ENCODE results near the gene FUCA1.
"Not testable (repeated sequence)": the region's sequence is repeated elsewhere in the genome, so short reads cannot be mapped to it uniquely, and the experiment has no call there.

The FUCA1 gene

DNA sequence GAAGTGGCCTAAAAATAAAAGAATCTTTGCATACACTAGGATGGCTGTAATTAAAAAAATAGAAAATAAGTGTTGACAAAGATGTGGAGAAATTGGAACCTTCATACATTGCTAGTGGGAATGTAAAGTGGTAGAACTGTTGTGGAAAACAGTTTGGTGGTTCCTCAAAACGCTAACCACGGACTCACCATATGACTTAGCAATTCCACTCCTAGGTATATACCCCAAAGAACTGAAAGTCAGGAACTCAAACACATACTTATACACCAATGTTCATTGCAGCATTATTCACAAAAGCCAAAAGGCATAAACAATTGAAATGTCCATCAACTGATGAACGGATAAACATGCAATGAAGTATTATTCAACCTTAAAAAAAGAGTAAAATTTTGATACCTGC lies 32.1 kb downstream of the FUCA1 start:
- no peak for DNase-seq

DNA sequence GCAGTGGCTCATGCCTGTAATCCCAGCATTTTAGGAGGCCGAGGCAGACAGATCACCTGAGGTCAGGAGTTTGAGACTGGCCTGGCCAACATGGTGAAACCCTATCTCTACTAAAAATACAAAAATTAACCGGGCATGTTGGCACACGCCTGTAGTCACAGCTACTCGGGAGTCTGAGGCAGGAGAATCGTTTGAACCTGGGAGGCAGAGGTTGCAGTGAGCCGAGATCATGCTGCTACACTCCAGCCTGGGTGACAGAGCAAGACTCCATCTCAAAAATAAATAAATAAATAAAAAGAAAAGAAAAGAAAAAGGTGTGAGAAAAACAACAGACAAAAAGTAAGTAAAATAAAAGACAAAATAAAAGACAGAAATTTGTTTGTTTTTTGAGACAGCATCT lies 33.9 kb downstream of the FUCA1 start:
- DNase-seq, result not testable (repeated sequence)

DNA sequence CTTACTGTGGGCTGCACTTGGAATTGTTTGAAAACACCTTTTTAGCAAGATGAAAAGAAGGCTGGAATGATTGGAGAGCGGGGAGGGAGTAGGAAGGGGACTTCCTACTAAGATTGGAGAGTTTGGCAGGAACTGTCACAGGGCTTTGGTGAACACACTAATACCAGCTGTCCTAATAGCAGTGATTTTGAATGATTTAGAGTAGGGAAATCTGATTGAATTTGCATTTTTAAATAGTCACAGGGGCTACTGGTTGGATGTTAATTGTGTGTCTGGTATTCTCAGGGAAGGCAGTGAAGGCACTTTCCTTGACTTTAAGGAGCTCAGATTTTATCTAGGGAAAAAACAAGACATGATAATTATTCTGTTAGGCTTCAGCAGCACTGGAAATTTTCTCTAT lies 40.4 kb downstream of the FUCA1 start:
- DNase-seq, result no peak

DNA sequence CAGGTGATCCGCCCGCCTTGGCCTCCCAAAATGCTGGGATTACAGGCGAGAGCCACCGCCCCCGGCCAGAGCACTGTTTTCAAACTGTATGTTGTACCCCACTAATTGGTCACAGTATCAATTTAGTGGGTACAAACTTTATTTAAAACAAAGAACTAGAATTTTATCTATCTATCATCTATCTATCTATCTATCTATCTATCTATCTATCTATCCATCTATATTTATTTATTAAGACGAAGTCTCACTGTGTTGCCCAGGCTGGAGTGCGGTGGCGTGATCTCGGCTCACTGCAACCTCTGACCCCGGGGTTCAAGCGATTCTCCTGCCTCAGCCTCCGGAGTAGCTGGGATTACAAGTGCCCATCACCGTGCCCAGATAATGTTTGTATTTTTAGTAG lies 41.5 kb downstream of the FUCA1 start:
- not testable (repeated sequence) for DNase-seq

DNA sequence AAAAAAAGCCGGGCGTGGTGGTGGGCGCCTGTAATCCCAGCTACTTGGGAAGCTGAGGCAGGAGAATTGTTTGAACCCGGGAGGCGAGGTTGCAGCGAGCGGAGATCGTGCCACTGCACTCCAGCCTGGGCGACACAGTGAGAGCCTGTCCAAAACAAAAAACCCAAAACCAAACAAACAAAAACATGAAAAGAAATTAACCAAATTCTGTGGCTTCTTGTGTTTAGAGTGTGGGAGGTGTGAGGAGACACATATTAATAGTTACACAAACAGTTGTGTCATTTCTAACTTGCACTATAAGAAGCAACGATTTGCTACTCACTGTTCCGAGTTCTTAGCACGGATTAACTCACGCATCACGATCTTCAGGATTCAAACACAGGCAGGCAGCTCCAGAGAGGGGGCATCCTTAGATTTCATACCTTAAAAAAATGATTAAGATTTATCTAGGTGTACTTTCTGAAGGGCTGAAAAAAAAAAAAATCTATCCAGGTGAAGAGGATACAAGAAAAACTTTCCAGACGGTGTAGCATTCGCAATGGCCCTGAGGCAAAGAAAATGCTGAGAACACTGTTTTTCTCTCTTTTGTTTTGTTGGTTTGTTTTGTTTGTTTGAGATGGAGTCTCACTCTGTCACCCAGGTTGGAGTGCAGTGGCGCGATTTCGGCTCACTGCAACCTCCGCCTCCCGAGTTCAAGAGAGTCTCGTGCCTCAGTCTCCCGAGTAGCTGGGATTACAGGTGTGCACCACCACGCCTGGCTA lies 42.1 kb downstream of the FUCA1 start:
- DNase-seq, result peak; percentile 24

DNA sequence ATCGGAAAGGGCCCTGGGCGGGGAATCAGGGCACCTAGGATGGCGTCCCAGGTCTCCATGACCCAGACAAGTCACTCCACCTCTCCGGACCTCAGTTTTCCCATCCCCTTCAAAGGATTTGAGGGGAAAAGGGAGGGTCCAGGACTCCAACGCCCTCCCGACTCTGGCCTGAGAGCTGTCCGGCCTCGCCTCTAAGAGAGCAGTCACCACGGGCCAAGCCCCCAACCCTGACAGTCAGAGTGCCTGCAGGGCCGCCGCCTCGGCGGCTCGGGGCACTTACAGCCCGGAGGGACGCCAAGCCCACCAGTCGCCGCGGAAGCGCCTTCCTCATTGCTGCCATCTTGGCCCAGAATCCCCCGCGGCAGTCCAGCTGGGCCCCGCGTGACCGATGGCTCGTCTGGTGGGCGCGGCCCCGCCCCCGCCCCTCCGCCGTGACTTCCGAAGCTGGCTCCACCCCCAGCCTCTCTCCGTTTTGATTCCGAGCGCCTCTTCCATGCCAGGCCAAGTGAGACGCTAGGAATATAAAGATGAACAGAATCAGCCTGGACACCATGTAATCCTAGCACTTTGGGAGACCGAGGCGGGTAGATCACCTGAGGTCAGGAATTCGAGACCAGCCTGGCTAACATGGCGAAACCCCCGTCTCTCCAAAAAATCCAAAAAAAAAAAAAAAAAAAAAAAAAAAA lies 42.9 kb downstream of the FUCA1 start, which contains the start of gene HMGCL:
HMGCL (minus strand) TSS at position 354 of the 686 bp plus-strand sequence; CDS start at position 340, 14 bp downstream.
- DNase-seq, result peak; percentile 89

DNA sequence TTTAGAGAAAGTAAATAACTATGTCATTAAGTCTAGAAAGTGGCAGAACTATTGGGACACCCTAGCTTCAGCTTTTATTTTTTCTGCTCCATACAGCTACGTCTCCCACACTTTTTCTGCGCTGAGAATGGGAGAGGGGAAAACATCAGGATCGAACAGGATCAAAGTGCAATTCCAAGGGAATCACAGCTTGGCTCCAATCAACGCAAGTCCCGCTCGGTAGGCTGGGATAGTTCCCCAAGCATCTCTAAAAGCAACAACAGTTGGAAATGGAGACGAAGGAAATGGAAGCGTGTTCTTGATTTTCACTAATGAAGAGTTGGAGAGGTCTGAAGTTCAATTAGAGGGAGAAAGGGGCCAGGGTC lies 43.4 kb downstream of the FUCA1 start:
- no peak for DNase-seq

DNA sequence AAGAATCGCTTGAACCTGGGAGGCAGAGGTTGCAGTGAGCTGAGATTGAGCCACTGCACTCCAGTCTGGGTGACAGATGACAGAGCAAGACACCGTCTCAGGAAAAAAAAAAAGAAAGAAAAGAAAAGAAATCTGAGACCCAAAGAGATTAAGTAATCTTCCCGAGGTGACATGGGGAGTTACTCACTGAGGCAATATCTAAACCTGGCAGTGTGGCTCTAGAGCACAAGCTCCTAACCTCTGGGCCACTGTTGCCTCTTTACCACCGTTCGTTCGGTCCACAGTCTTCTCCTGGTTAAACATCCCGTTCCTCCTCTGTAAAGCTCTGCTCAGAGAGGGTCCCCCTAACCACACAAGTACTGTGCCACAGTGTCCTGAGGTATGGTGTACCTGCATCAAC lies 44.3 kb downstream of the FUCA1 start:
- no peak for DNase-seq

DNA sequence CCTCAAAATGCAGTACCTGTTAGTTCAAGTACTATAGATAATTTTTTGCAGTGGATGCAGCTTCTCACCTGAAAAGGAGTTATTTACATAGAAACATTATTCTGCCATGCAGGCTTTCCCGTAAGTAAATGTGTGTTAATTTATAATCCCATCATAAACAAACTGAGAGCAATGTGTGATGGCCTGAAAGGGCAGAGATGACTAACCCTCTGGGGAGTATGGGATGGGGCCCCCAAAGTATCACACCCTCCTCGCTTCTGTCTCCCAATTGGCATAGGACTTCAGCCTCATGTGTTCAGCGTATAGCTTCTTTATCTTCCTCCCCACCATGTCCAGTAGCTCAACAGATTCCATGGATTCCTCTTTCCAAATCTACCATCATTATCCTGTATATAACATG lies 50.5 kb downstream of the FUCA1 start:
- DNase-seq, result no peak

DNA sequence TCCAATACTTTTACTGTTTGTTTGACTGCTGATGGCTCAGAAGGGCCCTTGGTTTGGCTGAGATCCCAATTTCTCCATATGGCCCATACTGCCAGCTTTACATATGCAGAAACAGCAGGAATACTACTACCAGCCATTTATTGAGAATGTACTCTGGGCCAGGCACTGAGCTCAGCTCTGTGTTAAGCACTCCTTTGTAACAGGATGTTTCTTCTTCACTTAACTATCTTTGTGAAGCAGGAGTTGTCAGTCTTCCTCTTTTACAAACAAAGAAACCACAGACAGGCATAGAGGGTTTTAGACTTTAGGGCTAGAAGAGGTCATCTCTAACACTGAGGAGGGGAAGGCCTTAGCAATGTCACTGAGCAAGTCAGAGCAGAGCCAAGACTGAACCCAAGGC lies 51.2 kb downstream of the FUCA1 start:
- DNase-seq, result no peak

DNA sequence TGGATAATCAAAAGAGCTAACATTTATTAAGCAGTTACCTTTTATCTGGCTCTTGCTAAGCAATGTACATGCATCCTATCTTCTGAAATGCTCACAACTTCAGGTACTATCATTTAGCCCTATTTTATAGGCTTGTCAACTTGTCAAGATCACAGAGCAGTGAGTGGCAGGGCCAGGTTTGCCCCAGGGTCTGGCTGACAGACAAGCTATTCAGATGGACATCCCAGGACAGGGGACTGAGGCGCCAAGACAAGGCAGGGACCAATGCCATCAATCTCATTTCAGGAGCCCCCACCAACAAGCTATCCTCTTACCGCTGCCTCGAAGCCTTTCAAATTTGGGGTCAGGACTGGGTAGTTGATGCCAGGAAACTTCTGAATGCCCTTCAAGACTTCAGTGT lies 51.7 kb downstream of the FUCA1 start:
- DNase-seq, result no peak

DNA sequence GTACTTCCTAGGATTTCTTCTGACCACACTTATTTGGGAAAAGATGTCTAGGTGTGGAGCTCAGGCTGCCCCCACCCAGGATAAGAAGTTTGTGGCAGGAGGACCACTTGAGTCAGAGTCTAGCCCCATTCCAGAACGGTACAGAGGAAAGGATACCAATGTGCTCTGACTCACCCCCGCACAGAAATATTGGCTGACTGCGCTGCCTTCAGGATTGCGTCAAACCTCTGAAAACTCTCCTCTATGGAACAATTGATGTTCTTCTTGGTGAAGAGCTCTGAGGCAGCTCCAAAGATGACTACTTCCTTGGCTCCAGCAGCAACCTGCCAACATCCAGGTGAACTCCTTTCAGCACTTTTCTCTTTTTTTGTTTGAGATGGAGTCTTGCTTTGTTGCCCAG lies 54.1 kb downstream of the FUCA1 start:
- DNase-seq, result no peak

DNA sequence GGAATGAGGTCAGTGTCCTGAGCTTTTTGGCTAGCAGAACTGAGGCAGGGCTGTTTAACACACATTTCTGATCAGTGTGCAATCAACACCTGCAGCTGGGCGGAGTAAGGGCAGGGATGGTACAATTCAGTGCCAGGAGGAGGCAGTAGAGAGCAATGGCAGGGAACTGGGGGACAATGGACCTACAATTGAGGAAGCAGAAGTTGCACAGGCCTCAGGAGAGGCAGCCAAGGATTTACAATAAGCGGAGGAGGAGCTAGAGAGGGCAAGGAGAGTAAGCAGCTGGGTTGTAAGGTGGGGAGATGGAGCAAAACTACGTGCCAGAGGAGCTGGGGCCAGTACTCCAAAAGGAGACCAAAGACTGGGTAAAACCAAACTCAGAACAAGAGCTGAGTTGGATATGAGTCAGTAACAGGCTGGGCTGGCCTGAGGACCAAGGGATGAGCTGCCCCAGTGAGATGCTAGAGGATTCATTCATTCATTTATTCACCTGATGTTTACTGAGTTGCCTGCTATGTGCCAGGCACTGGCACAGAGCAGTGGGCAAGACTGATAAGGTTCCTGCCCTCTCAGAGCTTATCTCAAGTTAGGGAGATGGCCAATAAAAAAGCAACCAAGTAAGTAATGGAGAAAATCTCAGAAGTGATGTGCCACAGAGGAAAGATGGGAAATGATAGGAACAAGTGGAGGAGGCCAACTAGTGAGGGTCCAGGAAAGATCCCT lies 57.1 kb downstream of the FUCA1 start:
- peak; percentile 71 for DNase-seq

DNA sequence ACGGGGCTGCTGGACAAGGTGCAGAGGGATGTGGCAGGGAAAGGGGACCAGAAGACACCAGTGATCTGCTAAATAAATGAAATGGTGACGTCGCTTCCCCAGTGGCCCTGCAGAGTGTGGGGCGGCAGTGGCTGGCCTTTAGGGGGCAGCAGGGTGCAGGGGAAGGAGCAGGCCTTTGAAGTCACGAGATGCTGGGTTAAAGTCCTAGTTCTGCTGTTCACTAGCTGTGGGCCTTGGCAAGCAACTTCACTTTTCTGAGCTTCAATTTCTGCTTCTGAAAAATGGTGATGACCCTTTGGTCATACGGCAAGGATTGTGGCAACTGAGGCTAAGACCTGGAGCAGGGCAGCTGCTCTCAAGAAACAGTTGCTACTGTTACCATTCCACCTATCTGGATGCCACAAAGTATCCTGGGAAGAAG lies 58.3 kb downstream of the FUCA1 start:
- peak; percentile 87 for DNase-seq

DNA sequence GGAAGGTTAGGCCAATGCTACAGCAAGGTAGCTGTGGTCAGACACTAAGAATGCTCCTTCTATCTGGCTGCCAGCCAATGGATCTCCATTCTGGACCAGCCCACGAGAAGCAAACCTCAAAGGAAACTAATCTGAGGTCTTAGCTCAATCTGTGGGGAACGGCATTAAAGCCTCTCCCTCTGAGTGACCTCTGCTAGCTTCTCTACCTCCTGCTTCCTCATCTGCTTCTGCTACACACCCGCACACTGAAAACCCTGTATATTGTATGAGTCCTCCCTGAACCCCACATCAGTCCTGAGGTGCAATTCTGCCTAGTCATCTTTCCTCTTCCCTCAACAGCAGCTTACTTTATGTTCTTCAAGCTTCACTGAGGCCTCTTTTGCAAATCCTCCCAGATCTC lies 60.6 kb downstream of the FUCA1 start:
- DNase-seq, result no peak

DNA sequence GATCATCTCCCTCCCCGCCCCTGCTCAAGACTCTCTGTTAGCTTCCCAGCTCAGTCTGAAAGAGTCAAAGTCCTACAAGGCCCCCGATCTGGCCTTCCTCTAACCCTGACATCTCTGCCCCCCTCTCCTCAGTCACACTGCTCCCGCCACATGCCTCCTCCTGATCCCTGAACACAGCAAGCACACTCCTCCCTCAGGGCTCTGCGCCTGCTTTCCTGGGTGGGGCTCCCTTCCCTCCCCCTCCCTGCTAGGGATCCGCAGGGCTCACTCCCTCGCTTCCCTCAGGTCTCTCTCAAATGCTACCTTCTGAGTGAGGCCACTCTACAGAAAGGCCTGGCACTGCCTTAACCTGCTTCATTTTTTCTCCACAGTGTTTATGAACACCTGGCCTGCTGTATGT lies 61.8 kb downstream of the FUCA1 start:
- no peak for DNase-seq

DNA sequence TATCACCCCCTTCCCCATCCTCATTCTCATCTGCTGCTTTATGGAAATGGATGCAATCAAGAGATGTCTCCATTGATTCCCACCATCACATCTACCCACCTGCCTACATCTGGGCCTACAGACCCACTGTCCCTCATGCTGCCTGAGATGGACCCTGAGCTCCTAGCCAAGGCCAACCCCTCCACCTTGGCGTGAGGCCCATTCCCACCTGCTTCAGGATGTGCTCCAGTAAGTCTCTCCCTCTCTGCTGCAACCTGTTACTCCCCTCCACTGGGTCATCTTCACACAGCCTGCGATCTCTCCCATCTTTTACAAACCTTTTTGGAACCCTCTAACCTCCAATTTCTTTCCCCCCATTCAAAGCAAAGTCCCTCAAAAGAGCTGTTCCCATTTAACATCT lies 63.1 kb downstream of the FUCA1 start:
- DNase-seq, result no peak

DNA sequence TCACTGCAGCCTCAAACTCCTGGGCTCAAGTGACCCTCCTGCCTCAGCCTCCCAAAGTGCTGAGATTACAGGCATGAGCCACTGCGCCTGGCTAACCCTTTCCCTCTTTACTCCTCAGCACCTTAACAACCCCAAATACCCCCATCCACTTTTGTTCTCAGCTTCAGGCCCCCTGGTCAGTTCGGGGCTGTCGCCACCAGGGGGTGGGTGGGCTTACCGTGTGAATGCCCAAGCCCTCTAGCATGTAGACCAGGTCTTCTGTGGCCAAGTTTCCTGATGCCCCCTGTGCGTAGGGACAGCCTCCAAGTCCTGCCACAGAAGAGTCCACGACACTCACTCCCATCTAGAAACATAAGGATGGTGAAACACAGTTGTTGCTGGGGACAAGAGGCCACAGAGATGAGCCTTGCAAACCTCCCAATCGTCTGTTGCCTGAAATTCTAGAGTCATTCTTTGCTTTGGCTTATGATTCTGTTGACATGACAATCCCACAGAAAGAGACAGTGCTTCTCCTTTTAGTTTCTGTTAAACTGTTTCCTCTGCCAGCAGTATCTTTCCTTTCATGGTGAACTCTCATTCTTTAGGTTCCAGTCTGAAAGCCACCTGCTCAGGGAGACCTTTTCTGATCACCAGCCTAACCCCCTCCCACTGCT lies 63.8 kb downstream of the FUCA1 start:
- DNase-seq, result no peak

DNA sequence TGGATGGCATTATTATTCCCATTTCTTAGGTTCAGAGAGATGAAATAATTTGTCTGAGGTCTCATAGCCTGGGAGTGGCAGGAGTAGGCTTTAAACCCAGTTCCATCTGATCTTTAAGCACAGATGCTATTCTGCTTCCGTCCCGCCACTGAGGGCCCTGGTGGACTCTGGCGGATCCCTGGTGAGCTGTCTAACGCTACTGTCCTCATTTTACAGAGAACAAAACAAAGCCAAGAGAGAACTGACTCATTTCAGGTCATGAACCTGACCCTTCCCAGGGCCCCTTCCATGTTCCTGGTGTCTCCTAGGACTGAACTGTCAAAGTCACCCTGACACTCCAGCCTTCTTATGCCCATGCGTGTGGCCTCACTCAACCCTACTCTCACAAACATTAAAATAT lies 64.4 kb downstream of the FUCA1 start:
- no peak for DNase-seq

DNA sequence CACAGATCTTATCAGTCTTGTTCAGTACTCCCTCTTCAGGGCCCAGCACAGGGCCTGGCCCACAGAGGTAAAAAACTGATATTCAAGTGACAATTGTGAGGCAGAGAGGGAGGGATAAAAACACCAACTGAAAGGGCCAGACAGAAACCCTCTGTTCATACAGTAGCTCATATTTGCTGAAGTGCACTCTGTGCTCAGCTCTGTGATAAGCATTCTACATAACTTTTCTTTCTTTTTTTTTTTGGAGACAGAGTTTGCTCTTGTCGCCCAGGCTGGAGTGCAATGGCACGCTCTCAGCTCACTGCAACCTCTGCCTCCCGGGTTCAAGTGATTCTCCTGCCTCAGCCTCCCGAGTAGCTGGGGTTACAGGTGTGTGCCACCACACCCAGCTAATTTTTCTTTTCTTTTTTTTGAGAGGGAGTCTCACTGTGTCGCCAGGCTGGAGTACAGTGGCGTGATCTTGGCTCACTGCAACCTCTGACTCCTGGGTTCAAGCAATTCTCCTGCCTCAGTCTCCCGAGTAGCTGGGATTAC lies 65.2 kb downstream of the FUCA1 start:
- not testable (repeated sequence) for DNase-seq

DNA sequence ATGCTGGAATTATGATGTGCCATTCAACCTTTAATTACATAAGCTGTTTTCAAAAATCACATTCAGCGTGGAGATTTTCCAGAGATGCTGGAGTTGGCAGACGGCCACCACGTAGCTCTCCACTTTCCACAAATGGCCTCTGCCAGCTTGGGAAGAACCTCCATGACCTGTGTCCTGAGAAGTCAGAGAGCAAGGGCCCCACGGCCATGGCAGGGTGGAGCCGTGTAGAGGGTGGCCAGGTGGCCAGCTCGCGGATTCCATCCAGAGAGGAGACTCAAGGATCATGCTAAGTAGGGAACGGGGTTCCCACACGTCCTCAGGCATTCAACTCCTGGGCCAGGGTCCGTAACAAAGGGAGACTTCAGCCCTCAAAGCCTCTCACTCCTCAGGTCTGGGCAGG lies 66.2 kb downstream of the FUCA1 start:
- DNase-seq, result no peak

DNA sequence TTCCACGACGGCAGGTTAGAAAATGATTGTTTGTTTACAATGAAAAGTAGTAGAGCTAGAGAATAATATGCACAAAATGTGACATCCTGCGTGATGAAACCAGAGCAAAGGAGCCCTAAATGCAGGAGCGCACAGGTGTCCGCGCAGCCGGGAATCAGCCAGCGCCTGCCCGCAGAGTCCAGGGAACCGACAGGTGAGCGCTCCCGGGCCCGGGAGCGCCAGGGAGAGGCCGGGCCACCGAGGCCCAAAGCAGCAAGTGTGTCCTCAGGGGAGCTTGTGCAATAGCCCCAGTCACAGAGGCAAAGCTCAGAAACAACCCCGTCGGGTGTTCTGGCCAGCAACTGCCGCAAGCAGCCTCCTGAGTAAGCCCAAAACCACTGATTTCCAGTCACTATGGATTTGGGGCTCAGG lies 66.7 kb downstream of the FUCA1 start:
- DNase-seq, result no peak

Data from CD4-positive, alpha-beta T cell treated with Interleukin-12 subunit alpha and Interleukin-12 subunit beta, for 1 hour (primary cell).